AG09319 (cell line): ENCODE measurements around the gene MYBBP1A.

Source experiments
- DNase-seq: peaks from one replicate; pipeline ENCODE4 v3.0.0-alpha.2; 2010; ENCODE audit warnings: low read depth; ENCODE audit errors: extremely low read depth
- TF ChIP-seq, protein P1 (sequence below): IDR thresholded peaks from 2 replicates; pipeline ENCODE4 v1.5.1; 2011; ENCODE audit warnings: low read depth, mild to moderate bottlenecking, inconsistent platforms, low read length, moderate library complexity

Gene MYBBP1A

DNA sequence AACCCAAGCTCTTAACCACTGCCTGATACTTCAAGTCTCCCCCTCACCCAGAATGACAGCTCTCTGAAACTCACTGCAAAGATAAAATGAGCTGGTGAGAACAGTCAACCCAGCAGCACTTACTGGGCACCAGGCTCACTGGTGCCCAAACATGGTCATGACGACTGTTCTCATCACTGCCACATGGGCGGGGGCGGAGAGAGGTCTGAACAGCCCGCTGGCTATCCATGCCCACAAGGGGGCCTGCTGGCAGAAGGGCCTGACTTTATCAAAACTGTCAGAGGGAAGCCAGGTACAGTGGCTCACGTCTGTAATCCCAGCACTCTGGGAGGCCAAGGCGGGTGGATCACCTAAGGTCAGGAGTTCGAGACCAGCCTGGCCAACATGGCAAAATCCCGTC lies 4.0 kb downstream of the MYBBP1A start:
- no peak for DNase-seq
- TF ChIP-seq, protein P1, sequence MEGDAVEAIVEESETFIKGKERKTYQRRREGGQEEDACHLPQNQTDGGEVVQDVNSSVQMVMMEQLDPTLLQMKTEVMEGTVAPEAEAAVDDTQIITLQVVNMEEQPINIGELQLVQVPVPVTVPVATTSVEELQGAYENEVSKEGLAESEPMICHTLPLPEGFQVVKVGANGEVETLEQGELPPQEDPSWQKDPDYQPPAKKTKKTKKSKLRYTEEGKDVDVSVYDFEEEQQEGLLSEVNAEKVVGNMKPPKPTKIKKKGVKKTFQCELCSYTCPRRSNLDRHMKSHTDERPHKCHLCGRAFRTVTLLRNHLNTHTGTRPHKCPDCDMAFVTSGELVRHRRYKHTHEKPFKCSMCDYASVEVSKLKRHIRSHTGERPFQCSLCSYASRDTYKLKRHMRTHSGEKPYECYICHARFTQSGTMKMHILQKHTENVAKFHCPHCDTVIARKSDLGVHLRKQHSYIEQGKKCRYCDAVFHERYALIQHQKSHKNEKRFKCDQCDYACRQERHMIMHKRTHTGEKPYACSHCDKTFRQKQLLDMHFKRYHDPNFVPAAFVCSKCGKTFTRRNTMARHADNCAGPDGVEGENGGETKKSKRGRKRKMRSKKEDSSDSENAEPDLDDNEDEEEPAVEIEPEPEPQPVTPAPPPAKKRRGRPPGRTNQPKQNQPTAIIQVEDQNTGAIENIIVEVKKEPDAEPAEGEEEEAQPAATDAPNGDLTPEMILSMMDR: no peak

DNA sequence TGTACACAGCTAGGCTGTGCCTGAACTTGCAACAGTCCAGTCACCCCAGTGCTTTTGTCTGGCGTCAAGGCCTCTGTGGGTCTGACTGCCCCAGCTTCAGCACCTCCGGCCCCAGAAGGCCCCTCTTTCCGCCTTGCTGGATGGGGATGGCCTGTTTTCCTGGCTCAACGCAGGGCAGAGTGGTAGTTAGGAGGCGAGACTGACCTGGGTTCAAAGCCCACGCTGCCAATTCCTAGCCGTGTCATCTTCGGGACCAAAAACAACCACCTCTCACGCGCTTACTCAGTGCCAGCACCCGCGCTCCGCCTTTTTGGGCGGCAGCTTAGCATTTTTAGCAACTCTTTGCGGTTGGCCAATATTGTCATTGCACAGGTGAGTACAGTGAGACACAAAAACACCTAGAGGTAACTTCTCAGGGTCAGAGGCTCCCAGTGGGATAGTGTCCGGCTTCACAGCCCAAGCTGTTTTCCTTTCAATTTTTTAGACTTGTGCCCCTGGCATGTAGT lies 4.6 kb downstream of the MYBBP1A start:
- TF ChIP-seq, protein P1: no peak
- DNase-seq: no peak

DNA sequence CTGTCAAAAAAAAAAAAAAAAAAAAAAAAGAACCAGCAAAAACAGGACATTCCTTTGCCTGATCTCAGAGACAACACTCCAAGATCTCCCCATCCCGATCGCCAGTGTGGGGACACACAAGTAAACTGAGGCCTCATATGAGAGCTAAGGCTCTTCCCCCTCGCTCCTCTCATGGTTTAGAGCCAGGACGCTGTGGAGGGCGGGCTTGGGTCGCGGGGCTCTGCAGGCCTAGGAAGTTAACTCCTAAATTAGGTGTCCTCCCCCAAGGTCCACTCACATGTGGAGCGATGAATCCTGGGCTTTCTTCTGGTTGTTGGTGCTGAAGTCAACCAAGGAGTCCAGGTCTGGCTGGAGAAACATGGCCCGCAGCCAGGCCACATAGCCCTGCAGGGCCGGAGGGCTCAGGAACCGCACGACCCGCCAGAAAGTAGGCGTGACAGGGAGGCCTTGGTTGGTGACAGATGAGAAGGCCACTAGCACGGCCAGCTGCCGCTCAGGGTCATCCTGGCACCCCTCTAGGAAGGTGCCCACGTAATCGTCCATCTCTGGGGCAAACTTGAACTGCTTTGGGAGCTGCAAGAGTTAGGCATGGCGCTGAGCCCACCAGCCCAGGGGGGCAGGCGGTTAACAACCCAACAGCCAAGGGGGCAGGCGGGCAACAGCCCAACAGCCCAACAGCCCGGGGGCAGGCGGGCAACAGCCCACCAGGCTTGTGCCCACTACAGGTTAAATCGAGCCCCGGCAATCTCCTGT lies 5.2 kb downstream of the MYBBP1A start:
- TF ChIP-seq, protein P1: no peak
- DNase-seq: no peak

DNA sequence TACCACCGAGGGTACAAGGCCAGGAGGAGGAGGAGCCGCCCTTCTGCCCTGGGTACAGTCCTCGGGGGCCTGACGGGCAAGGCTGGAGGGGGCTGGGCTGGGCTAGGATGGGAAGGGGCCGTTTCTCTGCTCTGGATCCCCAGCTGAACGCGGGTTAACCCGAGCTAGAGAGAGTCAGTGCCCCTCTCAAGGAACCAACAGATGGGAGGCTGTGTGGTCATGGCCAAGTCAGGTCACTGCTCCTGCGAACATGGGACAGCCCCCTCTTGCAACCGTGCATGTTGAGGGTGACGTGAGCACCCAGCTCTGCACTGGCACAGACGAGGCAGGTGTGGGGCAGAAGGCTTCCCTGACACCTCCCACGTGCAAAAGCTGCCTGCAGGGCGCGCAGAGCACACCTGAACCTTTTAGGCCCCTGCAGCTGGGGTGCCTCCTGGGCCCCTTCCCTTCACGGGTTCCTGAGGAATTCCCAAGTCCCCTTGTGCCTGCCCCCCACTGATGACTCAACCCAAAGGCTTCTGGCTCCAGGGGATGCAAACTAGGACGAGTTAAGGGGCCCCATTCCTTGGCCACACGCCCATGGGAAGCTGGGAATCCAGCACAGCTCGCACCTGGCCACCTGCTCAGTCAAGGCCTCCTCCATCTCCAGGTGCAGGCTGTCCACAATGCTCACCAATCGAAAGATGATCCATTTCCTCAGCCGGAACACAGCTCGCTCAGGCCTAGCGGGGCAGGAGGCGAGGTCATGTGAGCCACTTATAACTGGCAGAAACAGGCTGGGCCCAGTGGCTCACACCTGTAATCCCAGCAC lies 6.3 kb downstream of the MYBBP1A start:
- no peak for DNase-seq
- TF ChIP-seq, protein P1: no peak

DNA sequence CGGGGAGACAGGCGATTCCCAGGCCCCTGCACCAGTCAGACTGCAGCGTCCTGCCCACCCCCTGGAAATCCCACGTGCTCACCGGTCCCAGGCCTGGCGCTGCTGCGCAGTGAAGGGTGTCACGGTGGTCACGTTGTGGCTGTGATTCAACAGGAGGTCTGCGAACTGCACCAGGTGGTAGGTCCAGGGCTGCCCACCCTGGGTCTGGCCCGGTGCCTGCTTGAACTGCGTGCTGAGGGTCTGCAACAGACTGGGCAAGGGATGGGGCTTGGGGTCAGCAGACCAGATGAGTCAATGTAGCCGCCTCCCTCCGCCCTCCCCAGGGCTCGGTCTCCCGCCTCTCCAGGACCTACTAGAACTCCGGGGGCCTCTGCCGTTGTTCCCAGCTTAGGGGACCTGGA lies 7.1 kb downstream of the MYBBP1A start:
- no peak for DNase-seq
- TF ChIP-seq, protein P1: no peak

DNA sequence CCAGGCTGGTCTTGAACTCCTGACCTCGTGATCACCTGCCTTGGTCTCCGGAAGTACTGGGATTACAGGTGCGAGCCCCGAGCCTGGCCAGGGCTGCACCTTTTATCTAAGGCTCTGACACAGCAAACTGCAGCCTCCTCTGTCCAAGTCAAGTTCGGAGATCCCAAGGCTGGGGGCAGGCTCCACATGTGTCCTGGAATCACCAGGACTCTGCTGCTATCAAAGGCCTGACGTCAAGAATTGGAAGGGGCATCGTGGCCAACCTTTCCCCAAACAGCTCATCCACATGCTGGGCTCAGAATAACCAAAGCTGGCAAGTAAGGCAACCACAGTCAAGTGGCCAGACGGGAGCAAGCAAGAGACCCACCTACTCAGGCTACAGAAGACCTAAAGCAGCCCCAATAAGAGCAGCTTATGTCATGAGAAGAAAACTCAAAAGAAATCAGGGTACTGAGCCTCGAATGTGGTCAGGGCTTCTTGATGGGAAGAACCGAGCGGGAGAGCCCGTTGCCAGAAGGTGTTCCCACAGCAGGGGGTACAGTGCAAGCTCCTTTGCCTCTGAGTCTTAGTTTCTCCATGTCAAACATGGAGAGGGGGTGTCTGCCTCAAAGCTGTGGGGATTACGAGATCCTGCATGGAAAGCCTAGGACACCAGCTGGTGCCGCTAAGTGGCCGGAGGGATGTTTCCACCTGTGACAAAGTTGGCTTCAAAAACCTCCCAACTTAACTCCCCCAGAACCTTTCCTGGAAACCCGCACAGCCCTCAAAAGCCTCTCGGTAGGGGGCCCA lies 7.9 kb downstream of the MYBBP1A start:
- TF ChIP-seq, protein P1: no peak

More for the DNA sequence above, 7.9 kb downstream of the MYBBP1A start:
- no peak for DNase-seq
